Measurements from ENCODE around the gene SERGEF. TPM values are rescaled to one million over a fixed set of nuclear protein-coding genes. Genes with fewer than 3 reads are reported as not detected.

SERGEF gene
- total and polyA plus RNA-seq, 7 donors: 24.0 to 50.4 (median 30.7) TPM

DNA sequence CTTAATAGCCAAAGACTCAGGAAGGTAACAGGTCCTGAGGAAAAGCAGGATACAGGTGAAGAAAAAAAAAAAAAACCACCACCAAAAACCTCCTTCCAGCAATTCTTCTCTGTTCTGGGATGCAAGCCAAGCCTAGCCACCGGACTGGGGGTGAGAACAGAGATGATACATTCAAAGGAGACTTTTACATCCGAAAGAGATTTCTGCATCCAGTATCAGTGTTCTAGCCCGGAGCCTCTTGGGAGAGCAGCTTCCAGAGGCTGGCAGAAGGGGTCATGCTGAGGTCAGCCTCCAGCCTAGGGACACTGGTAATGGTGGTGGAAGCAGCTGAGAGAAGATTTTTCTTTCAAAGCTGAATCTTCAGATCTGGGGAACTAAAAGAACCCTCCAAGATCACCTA is 202.1 kb downstream of the SERGEF start:
- WGBS, 2 donors: 67% methylated on average over 3 of the region's 3 CpGs
- no peak for DNase-seq
- H3K4me1 ChIP-seq: peaks cover 0 to 49% (median 34%) of the 10 kb centered on the region in 4 donors
- H3K36me3 ChIP-seq: no peaks in the 10 kb centered on the region
- no peak for TF ChIP-seq EP300 (IDR thresholded peaks at IDR 0.05)
- TF ChIP-seq POLR2A (IDR thresholded peaks at IDR 0.05): no peak
- no peak for TF ChIP-seq POLR2AphosphoS5 (IDR thresholded peaks at IDR 0.05)
- TF ChIP-seq, protein P1, sequence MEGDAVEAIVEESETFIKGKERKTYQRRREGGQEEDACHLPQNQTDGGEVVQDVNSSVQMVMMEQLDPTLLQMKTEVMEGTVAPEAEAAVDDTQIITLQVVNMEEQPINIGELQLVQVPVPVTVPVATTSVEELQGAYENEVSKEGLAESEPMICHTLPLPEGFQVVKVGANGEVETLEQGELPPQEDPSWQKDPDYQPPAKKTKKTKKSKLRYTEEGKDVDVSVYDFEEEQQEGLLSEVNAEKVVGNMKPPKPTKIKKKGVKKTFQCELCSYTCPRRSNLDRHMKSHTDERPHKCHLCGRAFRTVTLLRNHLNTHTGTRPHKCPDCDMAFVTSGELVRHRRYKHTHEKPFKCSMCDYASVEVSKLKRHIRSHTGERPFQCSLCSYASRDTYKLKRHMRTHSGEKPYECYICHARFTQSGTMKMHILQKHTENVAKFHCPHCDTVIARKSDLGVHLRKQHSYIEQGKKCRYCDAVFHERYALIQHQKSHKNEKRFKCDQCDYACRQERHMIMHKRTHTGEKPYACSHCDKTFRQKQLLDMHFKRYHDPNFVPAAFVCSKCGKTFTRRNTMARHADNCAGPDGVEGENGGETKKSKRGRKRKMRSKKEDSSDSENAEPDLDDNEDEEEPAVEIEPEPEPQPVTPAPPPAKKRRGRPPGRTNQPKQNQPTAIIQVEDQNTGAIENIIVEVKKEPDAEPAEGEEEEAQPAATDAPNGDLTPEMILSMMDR (IDR thresholded peaks at IDR 0.05): no peak
- no peaks in the 10 kb centered on the region for H3K9me3 ChIP-seq
- H3K27me3 ChIP-seq: no peaks in the 10 kb centered on the region
- no peak overlapping the region for H3K27ac ChIP-seq
- no peak overlapping the region for H3K4me3 ChIP-seq
- intact Hi-C loops (cut with DNase I): no loop called here

DNA sequence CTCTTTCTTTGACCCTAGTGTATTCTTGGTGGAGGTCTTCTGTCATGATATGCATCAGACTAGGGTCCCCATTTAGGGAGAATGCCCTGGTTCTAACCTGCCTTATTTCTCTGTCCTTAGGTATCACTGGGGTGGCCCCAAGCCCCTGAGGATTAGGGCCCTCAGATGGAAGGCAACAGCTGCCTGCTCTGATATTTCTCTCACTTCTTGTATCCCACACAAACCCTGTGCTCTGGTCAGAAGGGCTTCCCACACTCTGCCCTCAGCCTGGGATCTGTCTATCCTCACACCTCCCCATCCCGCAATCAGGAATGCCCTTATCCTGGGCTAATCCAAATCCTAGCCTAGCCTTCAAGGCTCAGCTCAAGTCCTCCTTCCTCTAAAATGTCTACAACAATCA is 202.8 kb downstream of the SERGEF start:
- no peak overlapping the region for H3K27ac ChIP-seq
- peaks cover 0 to 47% (median 34%) of the 10 kb centered on the region in 4 donors for H3K4me1 ChIP-seq
- TF ChIP-seq, protein P1 (IDR thresholded peaks at IDR 0.05): no peak
- TF ChIP-seq EP300 (IDR thresholded peaks at IDR 0.05) (no peak), POLR2AphosphoS5 (IDR thresholded peaks at IDR 0.05) (no peak), POLR2A (IDR thresholded peaks at IDR 0.05) (no peak)
- H3K4me3 ChIP-seq: no peak overlapping the region
- H3K9me3 ChIP-seq: no peaks in the 10 kb centered on the region
- DNase-seq: no peak
- no peaks in the 10 kb centered on the region for H3K36me3 ChIP-seq
- WGBS, 2 donors: 96 to 100% methylated on average over 1 of the region's 1 CpG
- H3K27me3 ChIP-seq: no peaks in the 10 kb centered on the region
- intact Hi-C loops (cut with DNase I): no loop called here

DNA sequence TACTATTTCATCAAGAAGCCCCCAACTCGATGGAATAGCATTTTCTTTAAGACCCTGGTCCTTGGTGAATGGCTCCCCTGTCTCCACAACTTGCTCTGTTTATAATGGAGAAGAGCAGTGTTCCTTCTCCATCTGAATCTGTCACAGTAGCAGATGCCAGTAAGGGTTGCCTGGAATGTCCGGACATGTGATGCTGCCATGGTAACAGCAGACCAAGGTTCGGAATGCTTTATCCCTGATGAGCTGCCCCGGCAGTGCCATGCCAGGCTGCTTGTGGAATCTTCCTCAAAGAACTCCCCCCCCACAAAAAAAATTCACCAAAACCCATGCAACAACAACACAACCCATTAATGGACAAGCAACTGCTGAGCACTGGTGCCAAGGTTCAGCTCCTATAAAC is 205.8 kb downstream of the SERGEF start:
- TF ChIP-seq POLR2AphosphoS5 (IDR thresholded peaks at IDR 0.05) (no peak), POLR2A (IDR thresholded peaks at IDR 0.05) (no peak), EP300 (IDR thresholded peaks at IDR 0.05) (no peak)
- TF ChIP-seq, protein P1 (IDR thresholded peaks at IDR 0.05): no peak
- no peak for DNase-seq
- 88 to 92% methylated on average over 4 of the region's 4 CpGs for WGBS, 2 donors
- no peaks in the 10 kb centered on the region for H3K27me3 ChIP-seq
- H3K36me3 ChIP-seq: no peaks in the 10 kb centered on the region
- no peaks in the 10 kb centered on the region for H3K9me3 ChIP-seq
- H3K4me1 ChIP-seq: peaks cover 0 to 18% (median 10%) of the 10 kb centered on the region in 4 donors
- H3K4me3 ChIP-seq: no peak overlapping the region
- intact Hi-C loops (cut with DNase I): no loop called here
- no peak overlapping the region for H3K27ac ChIP-seq

DNA sequence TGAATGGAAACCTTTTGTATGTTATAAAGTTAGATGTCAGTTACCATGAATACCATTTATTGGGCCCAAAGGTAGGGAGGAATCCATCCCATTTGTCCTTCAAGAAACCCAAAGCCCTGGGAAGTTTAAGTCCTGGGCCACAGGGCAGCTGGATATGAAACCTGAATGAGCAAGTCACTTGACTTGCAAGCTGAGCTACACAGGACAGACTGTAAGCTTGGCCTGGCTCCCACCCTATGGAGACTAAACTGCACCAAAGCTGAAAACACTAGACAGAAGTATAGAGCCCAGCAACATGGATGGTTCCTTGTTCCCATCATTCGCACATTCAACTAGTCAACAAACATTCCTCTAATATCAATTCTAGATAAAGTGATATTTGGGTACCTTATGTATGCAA is 207.0 kb downstream of the SERGEF start:
- Histone ChIP-seq H3K27ac (no peak overlapping the region), H3K9me3 (no peaks in the 10 kb centered on the region), H3K36me3 (no peaks in the 10 kb centered on the region), H3K4me3 (no peak overlapping the region), H3K27me3 (no peaks in the 10 kb centered on the region), H3K4me1 (peaks cover 0 to 6% (median 3%) of the 10 kb centered on the region in 4 donors)
- no peak for DNase-seq
- intact Hi-C loops (cut with DNase I): no loop called here
- 95 to 98% methylated on average over 1 of the region's 1 CpG for WGBS, 2 donors
- no peak for TF ChIP-seq EP300 (IDR thresholded peaks at IDR 0.05)
- TF ChIP-seq, protein P1 (IDR thresholded peaks at IDR 0.05): no peak
- no peak for TF ChIP-seq POLR2AphosphoS5 (IDR thresholded peaks at IDR 0.05)
- no peak for TF ChIP-seq POLR2A (IDR thresholded peaks at IDR 0.05)

DNA sequence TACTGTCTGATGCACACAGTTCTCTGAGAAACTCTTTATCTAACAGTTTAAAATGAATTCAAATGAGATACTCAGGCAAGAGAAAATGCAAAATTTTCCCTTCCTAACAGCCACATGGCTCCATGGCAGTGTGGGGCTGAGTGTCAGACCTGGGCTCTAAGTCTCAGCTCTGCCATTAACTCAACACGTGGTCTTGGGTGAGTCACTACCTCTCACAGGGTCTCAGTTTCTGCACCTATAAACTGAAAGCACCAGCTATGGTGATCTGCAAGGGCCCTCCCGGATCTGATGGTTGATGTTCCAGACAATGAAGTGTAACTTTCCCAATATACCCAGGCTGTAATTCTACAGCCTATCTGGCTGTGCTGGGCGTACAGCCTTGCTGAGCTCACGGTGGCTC is 207.8 kb downstream of the SERGEF start:
- DNase-seq: no peak
- no peaks in the 10 kb centered on the region for H3K4me1 ChIP-seq
- H3K27me3 ChIP-seq: no peaks in the 10 kb centered on the region
- H3K9me3 ChIP-seq: no peaks in the 10 kb centered on the region
- H3K4me3 ChIP-seq: no peak overlapping the region
- WGBS, 2 donors: 95% methylated on average over 4 of the region's 4 CpGs
- TF ChIP-seq, protein P1 (IDR thresholded peaks at IDR 0.05): no peak
- TF ChIP-seq POLR2A (IDR thresholded peaks at IDR 0.05) (no peak), EP300 (IDR thresholded peaks at IDR 0.05) (no peak), POLR2AphosphoS5 (IDR thresholded peaks at IDR 0.05) (no peak)
- intact Hi-C loops (cut with DNase I): no loop called here
- no peaks in the 10 kb centered on the region for H3K36me3 ChIP-seq
- H3K27ac ChIP-seq: no peak overlapping the region
